Colonic mucosa (tissue), 4 donors: ENCODE data around the gene PCDHGA8. TPM values are rescaled to one million over a fixed set of nuclear protein-coding genes. Genes with fewer than 3 reads are reported as not detected.
"Not testable (repeated sequence)": the region's sequence is repeated elsewhere in the genome, so short reads cannot be mapped to it uniquely, and the experiment has no call there.

Experiments used
- DNase-seq: peaks from one replicate; pipeline ENCODE4 v3.0.0-alpha.2; 2020
- H3K27ac ChIP-seq: fragments of 200-600 bp; one replicate; pipeline ENCODE4 v1.8.0; 2021
- H3K27me3 ChIP-seq: fragments of 200-600 bp; one replicate; pipeline ENCODE4 v1.8.0; 2021
- H3K36me3 ChIP-seq: fragments of 200-600 bp; one replicate; pipeline ENCODE4 v1.8.0; 2021
- H3K4me1 ChIP-seq: fragments of 200-600 bp; one replicate; pipeline ENCODE4 v1.8.0; 2021; ENCODE audit warnings: mild to moderate bottlenecking
- H3K4me3 ChIP-seq: fragments of 200-600 bp; one replicate; pipeline ENCODE4 v1.8.0; 2021
- H3K9ac ChIP-seq, 2 donors: one replicate each; pipeline ENCODE4 v1.7.0; 2013; ENCODE audit warnings: control low read depth in 2 of 2, low read depth in 2 of 2, low read length in 2 of 2
- H3K9me3 ChIP-seq: fragments of 200-600 bp; one replicate; pipeline ENCODE4 v1.8.0; 2021
- intact Hi-C: fragments of 100-400 bp; cut with DNase I; formaldehyde crosslinking; loops from one replicate; pipeline ENCODE4 v1.14.1; 2022
- total RNA-seq, 2 donors: library from RNA; stranded (reverse); fragmentation: NEBNext Ultra II Directional in 1 of 2; extraction: Animal tissue kit (Norgen Biotek cat#: 25700) in 1 of 2; gene quantifications; one replicate each; pipeline ENCODE4 v1.2.1, GENCODE V29; 2021
- TF ChIP-seq, protein P1 (sequence below): fragments of 200-600 bp; IDR thresholded peaks from one replicate; pipeline ENCODE4 v1.8.0; 2022; ENCODE audit warnings: antibody characterized with exemption, mild to moderate bottlenecking
- donor health status: healthy.
- donor health status: DM: no; HTN: no; CAD: no.
- donor health status: DM: no; HTN: no; CAD: no.

PCDHGA8 gene
- total RNA-seq, result under 1 TPM; 0.17 to 0.48 TPM

DNA sequence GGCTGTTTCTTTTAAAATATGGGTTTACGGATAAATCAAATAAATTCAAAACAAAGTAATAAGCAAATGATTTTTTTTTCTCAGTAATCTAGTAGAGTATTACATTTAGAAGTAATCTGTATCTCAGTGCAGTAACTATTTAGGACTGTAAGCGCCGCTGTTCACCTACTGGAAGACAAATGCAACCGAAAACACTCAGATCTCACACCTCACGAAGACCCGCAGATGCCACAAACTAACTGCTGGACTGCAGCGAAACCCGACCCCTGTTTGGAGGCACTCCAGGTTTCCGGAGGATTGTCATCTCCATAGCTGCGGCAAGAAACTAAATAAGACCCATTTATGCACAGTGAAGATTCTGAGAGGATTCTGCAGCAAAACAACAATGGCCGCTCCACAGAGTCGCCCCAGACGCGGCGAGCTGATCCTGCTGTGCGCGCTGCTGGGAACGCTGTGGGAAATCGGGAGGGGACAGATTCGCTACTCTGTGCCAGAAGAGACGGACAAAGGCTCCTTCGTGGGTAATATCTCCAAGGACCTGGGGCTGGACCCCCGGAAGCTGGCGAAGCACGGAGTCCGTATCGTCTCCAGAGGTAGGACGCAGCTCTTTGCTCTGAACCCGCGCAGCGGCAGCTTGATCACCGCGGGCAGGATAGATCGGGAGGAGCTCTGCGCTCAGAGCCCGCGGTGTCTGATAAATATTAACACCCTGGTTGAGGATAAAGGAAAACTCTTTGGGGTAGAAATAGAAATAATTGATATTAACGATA is at the start of gene PCDHGA8:
Gene PCDHGA8, plus strand, starts transcription at position 205 of the 770 bp plus-strand sequence. Its CDS starts 181 bp downstream, at position 386.
- no peaks in the 10 kb centered on the region for H3K4me1 ChIP-seq
- H3K4me3 ChIP-seq, result no peak within 1 kb of the TSS
- DNase-seq, result no peak
- H3K27me3 ChIP-seq, result no peaks in the 10 kb centered on the region
- intact Hi-C loops, result no loop called here
- H3K9me3 ChIP-seq, result no peaks in the 10 kb centered on the region
- no peak within 1 kb of the TSS for H3K9ac ChIP-seq
- no peak within 1 kb of the TSS for H3K27ac ChIP-seq
- no peaks in the 10 kb centered on the region for H3K36me3 ChIP-seq
- TF ChIP-seq, protein P1, sequence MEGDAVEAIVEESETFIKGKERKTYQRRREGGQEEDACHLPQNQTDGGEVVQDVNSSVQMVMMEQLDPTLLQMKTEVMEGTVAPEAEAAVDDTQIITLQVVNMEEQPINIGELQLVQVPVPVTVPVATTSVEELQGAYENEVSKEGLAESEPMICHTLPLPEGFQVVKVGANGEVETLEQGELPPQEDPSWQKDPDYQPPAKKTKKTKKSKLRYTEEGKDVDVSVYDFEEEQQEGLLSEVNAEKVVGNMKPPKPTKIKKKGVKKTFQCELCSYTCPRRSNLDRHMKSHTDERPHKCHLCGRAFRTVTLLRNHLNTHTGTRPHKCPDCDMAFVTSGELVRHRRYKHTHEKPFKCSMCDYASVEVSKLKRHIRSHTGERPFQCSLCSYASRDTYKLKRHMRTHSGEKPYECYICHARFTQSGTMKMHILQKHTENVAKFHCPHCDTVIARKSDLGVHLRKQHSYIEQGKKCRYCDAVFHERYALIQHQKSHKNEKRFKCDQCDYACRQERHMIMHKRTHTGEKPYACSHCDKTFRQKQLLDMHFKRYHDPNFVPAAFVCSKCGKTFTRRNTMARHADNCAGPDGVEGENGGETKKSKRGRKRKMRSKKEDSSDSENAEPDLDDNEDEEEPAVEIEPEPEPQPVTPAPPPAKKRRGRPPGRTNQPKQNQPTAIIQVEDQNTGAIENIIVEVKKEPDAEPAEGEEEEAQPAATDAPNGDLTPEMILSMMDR, result no peak

DNA sequence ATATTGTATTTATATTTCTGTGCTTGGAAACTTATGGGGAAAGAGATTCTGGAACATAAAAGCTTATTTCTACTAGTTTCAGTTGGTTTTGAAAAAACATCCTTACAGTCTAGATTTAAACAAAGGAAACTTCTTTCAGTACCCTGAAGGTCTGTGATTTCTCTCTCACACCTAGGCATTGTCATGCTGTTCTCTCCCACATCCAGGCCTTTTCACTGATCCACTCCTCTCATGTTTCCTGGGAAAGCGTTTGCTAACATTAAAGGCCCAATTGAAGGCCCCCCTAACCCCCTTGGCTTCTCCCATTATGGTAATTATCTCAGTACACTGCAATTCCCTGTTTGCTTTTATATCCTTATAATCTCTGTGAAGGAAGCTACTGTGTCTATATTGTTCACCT is 49.7 kb upstream of the PCDHGA8 start:
- TF ChIP-seq, protein P1, result no peak
- H3K36me3 ChIP-seq, result no peaks in the 10 kb centered on the region
- H3K27me3 ChIP-seq, result no peaks in the 10 kb centered on the region
- no peak overlapping the region for H3K9ac ChIP-seq
- no peak overlapping the region for H3K27ac ChIP-seq
- no peaks in the 10 kb centered on the region for H3K9me3 ChIP-seq
- intact Hi-C loops, result no loop called here
- no peak for DNase-seq
- no peak overlapping the region for H3K4me3 ChIP-seq
- H3K4me1 ChIP-seq, result no peaks in the 10 kb centered on the region

DNA sequence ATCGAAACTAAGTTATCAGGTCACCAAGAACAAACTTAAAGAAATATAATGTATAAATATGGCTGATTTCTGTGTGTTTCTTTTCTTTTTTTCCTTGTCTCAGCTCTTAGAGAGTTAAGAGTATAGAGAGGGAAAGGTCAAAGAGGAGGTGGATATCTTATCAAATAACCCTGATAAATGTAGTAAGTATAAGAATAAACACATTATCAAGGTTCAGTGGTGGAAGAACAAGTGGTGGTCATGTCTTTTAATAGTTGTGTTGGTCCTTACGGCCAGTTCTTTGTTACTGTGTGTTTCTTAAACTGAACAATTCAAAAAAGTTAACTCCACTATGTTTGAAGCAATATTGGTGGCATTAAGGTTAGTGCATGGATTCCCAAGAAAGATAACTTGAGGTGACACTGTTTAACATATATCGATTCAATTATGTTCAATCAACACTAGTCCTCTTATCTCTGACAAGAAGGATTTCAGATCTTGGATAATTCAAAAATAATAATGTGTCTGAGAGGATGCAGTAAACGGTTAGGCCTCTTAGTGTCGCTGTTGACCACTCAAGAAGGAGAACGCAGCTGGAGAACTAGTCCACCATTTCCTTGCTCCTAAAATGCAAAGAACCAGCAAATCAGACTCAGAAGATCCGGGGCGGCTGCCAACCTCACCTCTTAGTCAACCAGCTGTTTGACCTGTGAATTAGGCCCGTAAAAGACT is 49.0 kb upstream of the PCDHGA8 start, which contains the start of gene PCDHGA3:
Gene PCDHGA3, plus strand, starts transcription at position 588 of the 711 bp plus-strand sequence. CDS start 205 bp downstream, outside the sequence.
- intact Hi-C loops, result no loop called here
- no peaks in the 10 kb centered on the region for H3K9me3 ChIP-seq
- H3K4me1 ChIP-seq, result no peaks in the 10 kb centered on the region
- H3K27me3 ChIP-seq, result no peaks in the 10 kb centered on the region
- no peak within 1 kb of the TSS for H3K9ac ChIP-seq
- TF ChIP-seq, protein P1, result no peak
- DNase-seq, result no peak
- no peak within 1 kb of the TSS for H3K27ac ChIP-seq
- H3K36me3 ChIP-seq, result no peaks in the 10 kb centered on the region
- no peak within 1 kb of the TSS for H3K4me3 ChIP-seq

DNA sequence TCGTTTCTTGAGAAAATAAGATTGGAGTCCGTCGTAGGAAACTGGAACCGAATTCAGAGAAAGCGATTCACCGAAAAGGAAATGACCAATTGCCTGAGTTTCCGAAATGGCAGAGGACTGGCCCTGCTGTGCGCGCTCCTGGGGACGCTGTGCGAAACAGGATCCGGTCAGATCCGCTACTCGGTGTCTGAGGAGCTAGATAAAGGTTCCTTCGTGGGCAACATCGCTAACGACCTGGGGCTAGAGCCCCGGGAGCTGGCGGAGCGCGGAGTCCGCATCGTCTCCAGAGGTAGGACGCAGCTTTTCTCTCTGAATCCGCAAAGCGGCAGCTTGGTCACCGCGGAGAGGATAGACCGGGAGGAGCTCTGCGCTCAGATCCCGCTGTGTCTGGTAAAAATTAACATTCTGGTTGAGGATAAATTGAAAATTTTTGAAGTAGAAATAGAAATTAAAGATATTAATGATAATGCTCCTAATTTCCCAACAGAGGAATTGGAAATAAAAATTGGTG is 48.4 kb upstream of the PCDHGA8 start:
- no peaks in the 10 kb centered on the region for H3K9me3 ChIP-seq

GRCh38 chr5:141345327-141345726 is 47.1 kb upstream of the PCDHGA8 start:
- Histone ChIP-seq H3K4me1 (no peaks in the 10 kb centered on the region), H3K4me3 (no peak overlapping the region), H3K27me3 (no peaks in the 10 kb centered on the region), H3K27ac (no peak overlapping the region), H3K9me3 (no peaks in the 10 kb centered on the region), H3K9ac (no peak overlapping the region), H3K36me3 (no peaks in the 10 kb centered on the region)
- no peak for DNase-seq
- intact Hi-C loops, result no loop called here
- TF ChIP-seq, protein P1, result no peak

More for the DNA sequence above, 48.4 kb upstream of the PCDHGA8 start:
- Histone ChIP-seq H3K9ac (no peak overlapping the region), H3K4me1 (no peaks in the 10 kb centered on the region), H3K27me3 (no peaks in the 10 kb centered on the region), H3K4me3 (no peak overlapping the region), H3K27ac (no peak overlapping the region), H3K36me3 (no peaks in the 10 kb centered on the region)
- intact Hi-C loops, result no loop called here
- DNase-seq, result no peak
- TF ChIP-seq, protein P1, result no peak

DNA sequence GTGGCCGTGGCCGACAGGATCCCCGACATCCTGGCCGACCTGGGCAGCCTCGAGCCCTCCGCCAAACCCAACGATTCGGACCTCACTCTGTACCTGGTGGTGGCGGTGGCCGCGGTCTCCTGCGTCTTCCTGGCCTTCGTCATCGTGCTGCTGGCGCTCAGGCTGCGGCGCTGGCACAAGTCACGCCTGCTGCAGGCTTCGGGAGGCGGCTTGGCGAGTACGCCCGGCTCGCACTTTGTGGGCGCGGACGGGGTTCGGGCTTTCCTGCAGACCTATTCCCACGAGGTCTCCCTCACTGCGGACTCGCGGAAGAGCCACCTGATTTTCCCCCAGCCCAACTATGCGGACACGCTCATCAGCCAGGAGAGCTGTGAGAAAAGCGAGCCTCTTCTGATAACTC is 46.4 kb upstream of the PCDHGA8 start:
- H3K9me3 ChIP-seq, H3K4me1 ChIP-seq, DNase-seq, H3K27me3 ChIP-seq, H3K36me3 ChIP-seq, H3K9ac ChIP-seq, H3K27ac ChIP-seq, intact Hi-C loops, H3K4me3 ChIP-seq: not testable (repeated sequence)
